RCC 7860 (cell line): ENCODE measurements around the gene SDF4.
"Not testable (repeated sequence)": the region's sequence is repeated elsewhere in the genome, so short reads cannot be mapped to it uniquely, and the experiment has no call there.

Experiments
- DNase-seq: peaks from one replicate; pipeline ENCODE4 v3.0.0-alpha.2; 2015; ENCODE audit warnings: low spot score
- FAIRE-seq: peaks from 2 replicates; lab custom pipeline; 2012; peaks lifted over from hg19 to GRCh38; lab: Jason Lieb, UNC

SDF4 gene

DNA sequence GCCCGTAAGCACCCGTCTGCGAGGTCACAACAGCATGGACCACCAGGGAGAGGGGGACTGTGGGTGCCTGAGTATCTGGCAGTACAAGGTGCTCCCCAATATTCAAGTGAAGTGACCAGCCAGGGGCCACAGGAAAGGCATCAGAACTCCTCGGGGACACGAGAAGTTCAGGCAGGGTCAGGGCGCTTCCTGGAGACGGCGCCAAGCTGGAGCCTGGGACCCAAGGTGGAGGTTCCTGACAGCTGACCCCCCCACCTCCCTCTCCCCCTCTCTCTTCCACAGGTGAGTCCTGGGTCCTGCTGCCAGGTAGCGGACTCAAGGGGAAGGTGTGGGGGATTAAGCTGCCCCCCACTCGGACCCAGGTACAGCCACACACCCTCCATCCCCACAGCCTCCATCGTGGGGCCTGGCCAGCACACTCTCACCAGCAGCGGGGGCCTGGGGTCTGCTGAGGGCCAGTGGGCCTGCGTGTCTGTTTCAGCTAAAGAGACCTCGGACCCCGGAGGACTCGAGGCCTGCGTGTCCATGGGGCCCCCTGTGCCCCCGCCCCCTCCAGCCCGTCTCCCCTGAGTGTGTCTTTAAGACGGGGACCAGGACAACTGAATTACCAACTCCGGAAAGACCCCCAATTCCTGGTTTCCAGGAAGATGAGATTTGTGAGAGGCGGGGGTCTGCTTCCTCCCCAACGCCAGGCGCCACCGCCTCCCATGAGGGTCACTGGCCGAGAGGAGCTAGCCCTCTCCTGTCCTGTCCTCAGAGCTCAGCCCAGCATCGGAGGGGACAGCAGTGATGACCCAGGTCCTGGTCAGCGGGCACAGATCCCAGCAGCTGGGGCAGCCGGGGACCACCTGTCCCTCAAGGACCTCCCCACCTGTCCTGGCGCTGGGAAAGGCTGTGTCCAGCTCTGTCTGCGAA is 31.6 kb downstream of the SDF4 start:
- FAIRE-seq (no peak), DNase-seq (no peak)

- no peak for FAIRE-seq
- no peak for DNase-seq
Observed at GRCh38 chr1:1199141-1199960, 32.5 kb downstream of the SDF4 start.

DNA sequence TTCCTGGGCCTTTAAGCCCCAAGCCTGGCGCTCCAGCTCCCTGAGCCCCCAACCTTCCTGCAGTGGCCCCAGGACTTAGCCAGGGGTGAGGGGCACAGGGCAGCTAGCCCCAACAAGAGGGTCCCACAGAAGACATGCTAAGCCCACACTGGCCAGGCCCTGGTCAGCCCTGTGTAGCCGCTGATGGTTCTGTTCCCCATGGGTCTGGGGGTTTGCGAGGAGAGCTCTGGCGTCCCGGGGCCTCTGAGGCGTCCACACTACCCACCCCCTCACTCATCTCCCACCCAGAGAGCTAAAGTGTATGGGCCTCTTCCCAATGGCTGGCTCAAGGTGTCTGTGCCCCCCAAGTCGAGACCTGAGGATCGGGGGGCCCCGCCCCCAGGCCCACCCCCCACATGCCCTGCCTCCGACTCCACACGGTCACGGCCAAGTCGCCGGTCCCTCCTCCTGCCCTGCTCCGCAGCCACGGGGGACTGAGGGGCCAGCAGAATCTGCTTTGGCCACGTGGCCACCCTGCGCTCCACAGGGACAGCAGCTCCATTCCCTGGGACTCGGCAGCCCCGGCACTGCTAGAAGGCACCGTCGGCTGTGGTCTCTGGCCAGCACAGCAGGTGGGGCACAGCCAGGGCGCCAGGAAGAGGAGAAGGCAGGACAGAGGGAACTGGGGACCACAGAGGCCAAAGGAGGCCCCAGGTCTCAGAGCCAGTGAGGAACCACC is 33.2 kb downstream of the SDF4 start:
- FAIRE-seq (no peak), DNase-seq (no peak)

- FAIRE-seq (no peak), DNase-seq (no peak)
Observed at GRCh38 chr1:1197551-1198422, 34.0 kb downstream of the SDF4 start.

DNA sequence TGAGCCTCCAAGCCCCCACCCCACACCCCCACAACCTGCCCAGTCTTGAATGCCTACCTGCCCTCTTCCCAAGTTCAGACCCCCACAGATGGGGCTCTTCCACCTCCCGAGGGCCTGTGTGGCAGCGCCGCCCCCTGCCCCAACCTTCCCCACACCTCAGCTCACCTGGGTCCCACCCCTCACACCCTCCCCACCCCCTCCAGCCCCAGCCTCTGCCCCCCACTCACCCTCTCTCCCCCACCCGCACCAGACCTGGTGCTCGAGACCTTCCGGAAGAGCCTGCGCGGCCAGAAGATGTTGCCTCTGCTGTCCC is 34.7 kb downstream of the SDF4 start:
- FAIRE-seq = no peak
- DNase-seq = no peak

DNA sequence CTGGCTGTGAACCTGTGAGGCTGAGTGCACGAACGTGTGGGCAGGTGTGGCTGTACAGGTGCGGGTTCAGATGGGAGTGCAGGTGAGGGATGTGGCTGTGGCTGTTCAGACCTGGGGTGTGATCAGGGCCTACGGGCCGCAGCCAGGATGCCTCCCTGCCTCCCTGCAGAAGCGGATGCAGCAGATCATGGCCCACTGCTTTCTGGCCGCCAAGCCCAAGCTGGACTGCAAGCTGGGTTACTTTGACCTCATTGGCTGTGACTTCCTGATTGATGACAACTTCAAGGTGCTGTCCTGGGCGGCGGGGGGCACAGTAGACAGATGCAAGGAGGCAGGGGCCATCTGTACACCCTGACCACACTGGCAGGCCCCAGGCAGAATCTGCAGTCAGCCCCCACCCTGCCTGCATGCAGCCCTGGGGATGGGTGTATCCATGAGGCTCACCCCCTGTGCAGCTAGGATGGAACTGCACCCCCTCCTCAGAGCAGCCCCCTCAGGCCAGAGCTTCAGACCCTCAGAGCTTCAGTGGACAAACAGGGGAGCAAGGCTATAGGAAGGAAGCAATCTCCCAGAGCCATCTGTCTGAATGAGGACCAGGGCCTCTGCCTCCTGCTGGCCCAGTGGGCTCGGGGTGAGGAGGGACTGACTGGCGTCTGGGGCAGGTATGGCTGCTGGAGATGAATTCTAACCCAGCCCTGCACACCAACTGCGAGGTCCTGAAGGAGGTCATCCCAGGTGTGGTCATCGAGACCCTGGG is 35.2 kb downstream of the SDF4 start:
- no peak for DNase-seq

DNA sequence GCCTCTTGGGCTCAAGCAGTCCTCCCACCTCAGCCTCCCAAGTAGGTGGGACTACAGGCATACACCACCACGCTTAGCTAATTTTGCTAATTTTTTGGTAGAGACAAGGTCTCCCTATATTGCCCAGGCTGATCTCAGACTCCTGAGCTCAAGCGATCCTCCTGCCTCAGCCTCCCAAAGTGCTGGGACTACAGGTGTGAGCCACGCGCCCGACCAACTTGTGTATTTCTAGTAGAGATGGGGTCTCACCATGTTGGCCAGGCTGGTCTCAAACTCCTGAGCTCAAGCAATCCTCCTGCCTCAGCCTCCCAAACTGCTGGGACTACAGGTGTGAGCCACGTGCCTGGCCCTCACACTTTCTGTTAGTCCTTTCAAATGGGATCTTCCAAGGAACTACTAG is 36.1 kb downstream of the SDF4 start:
- not testable (repeated sequence) for FAIRE-seq, DNase-seq

More for the DNA sequence above, 35.2 kb downstream of the SDF4 start:
- no peak for FAIRE-seq

GRCh38 chr1:1194723-1195122 is 37.1 kb downstream of the SDF4 start:
- FAIRE-seq (no peak), DNase-seq (no peak)

DNA sequence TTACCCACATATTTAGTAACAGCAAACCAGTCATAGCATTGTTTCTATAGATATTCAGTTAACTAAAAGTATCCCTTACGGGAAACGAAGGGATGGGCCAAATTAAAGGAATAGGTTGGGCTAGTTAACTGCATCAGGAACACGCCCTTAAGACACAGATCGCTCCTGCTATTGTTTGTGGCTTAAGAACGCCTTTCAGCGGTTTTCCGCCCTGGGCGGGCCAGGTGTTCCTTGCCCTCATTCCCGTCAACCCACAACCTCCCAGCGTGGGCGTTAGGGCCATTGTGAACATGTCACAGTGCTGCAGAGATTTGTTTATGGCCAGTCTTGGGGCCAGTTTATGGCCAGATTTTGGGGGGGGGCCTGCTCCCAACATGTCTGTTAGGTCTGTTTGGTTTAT is 40.1 kb downstream of the SDF4 start:
- DNase-seq (no peak), FAIRE-seq (no peak)

GRCh38 chr1:1189111-1189510 is 42.7 kb downstream of the SDF4 start:
- FAIRE-seq (no peak), DNase-seq (no peak)

DNA sequence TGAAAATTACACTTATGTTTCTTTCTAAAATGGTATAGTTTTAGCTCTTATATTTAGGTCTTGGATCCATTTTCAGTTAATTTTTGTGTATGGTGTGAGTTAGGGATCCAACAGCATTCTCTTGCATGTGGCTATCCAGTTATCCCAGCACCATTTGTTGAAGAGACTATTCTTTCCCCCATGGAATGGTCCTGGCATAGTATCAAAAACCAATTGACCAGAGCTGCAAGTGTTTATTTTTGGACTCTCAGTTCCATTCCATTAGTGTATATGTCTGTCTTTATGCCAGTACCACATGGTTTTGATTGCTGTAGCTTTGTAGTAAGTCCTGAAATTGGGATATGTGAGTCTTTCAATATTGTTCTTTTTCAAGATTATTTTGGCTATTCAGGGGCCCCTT is 43.9 kb downstream of the SDF4 start:
- FAIRE-seq = no peak
- DNase-seq = no peak

DNA sequence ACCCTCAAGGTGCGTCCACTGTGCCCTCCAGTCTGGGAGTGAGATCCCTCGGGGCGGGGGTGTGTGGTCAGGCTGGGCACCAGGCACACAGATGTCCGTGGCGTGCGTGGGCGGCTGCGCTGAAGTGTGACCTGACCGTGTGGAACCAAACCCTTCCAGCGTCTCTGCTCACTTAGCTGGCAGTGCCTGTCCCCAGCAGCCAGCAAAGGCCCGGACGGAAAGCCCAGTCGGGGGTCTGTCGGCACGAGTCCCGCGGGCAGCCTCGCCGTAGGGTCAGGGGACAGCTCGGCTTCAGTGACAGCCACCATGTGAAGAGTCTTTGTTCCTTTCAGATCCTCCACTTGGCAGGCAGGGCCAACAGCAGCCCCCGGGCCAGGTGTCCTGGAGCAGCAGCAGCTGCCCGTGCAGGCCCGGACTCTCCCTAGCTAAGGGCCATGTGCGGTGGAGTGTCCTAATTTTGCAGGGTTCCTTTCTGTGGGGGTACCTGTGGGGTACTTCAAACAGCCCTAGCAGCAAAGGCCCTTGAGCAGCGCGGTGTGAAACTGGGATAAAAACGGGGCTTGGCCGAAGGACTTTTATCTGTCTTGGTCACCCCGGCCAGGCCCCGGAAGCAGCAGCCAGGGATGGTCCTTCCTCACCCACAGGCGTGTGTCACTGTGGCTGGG is 46.6 kb downstream of the SDF4 start:
- DNase-seq (no peak), FAIRE-seq (no peak)

- DNase-seq = no peak
- no peak for FAIRE-seq
Observed at GRCh38 chr1:1183833-1184775, 47.7 kb downstream of the SDF4 start.

GRCh38 chr1:1183221-1183747 is 48.5 kb downstream of the SDF4 start:
- no peak for DNase-seq
- FAIRE-seq = no peak

- DNase-seq = no peak
- no peak for FAIRE-seq
Observed at GRCh38 chr1:1182491-1183220, 49.1 kb downstream of the SDF4 start.

DNA sequence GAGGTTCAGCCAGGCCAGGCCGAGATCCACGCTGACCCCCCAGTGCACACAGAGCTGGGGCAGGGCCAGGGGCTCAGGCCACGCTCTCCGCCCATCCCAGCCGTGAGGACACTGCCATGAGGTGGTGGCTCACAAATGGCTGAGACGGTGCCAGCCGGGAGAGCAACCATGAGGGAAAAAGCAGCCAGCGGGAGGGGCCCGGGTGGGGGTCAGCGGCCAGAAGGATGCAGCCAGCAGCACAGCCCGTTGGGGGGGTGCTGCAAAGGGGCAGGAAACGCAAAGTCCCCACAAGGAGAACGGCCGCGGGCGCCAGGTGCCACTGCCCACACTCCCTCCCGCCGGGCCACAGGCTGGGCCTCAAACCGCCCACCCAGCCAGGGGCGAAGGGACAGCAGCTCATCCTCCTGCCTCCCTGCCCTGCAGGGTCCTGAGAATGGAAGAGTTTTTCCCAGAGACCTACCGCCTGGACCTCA is 49.8 kb downstream of the SDF4 start:
- no peak for FAIRE-seq

More for the DNA sequence above, 49.8 kb downstream of the SDF4 start:
- no peak for DNase-seq
